ENCODE data around the gene ABHD3.
A peak's percentile ranks its signal among the peaks of the same experiment; 100 is the strongest.
"Not testable (repeated sequence)": the region's sequence is repeated elsewhere in the genome, so short reads cannot be mapped to it uniquely, and the experiment has no call there.

The ABHD3 gene

DNA sequence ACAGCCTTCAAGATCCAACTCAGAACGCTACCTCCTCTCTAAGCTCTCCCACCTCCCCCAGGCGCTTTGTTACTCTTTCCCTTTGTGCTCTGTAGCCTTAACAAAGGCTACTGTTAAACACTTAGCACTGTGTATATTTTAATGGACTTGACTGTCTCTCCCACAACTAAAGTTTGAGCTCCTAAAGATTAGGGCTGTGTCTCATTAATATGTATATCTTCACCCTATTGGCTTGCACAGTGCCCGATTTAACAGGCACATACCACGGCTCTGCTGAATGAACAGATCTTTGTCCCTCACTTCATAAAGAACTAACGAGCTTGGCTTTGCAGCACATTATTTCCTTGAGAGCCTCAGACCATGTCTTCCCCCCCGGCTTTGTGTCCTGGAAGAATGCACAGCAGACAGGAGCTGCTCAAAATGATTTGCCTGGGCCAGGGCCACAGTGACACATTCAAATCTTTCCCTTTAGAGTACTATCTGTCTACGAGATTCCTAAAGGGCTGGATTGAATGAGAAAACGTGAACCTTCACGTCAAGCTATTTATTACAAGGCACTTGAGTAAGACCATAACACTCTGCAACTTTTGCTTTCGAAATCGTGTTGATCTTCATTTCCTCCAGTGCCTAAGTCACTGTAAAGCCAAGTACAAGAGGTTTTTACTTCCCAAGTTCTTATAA, 22.1 kb downstream of the ABHD3 start:
- Histone ChIP-seq H3K9me2 (replicated peaks; ENCODE audit: low read depth, low read length) (no peaks in the 10 kb centered on the region), H2AFZ (ENCODE audit: low read length) (no peak overlapping the region), H3K4me2 (ENCODE audit: low read depth, low read length, poor library complexity, severe bottlenecking) (peak overlapping the region; percentile 28), H3K4me3 (ENCODE audit: low read length, poor library complexity, severe bottlenecking) (peak overlapping the region; percentile 47), H3K9ac (ENCODE audit: low read depth, low read length, poor library complexity, severe bottlenecking) (peak overlapping the region; percentile 37), H3K9me3 (ENCODE audit: insufficient read depth, low read depth, low read length) (no peaks in the 10 kb centered on the region), H3F3A (ENCODE audit: low read depth) (no peaks in the 10 kb centered on the region), H3K36me3 (ENCODE audit: insufficient read depth, low read length) (peaks cover 3% of the 10 kb centered on the region; the same call in 1 of the 2 replicates), H3K27me3 (ENCODE audit: insufficient read depth, low read length, poor library complexity, severe bottlenecking) (no peaks in the 10 kb centered on the region), H4K20me1 (ENCODE audit: insufficient read depth, low read length, poor library complexity, severe bottlenecking) (no peaks in the 10 kb centered on the region), H3K4me1 (ENCODE audit: insufficient read depth, low read length, poor library complexity, severe bottlenecking) (peaks cover 11% of the 10 kb centered on the region), H3K79me2 (ENCODE audit: insufficient read depth, low read length) (no peaks in the 10 kb centered on the region)
- no peak for TF ChIP-seq EZH2phosphoT487 (IDR thresholded peaks at IDR 0.05; ENCODE audit: borderline replicate concordance)
- no peak for TF ChIP-seq CTCF (conservative IDR thresholded peaks at IDR 0.05; ENCODE audit: low read length)

- H4K20me1 ChIP-seq (ENCODE audit: insufficient read depth, low read length, poor library complexity, severe bottlenecking), result no peaks in the 10 kb centered on the region
- no peak overlapping the region for H3K4me2 ChIP-seq (ENCODE audit: low read depth, low read length, poor library complexity, severe bottlenecking)
- H3K9ac ChIP-seq (ENCODE audit: low read depth, low read length, poor library complexity, severe bottlenecking), result no peak overlapping the region
- no peaks in the 10 kb centered on the region for H3F3A ChIP-seq (ENCODE audit: low read depth)
- H3K9me3 ChIP-seq (ENCODE audit: insufficient read depth, low read depth, low read length), result no peaks in the 10 kb centered on the region
- no peak overlapping the region for H2AFZ ChIP-seq (ENCODE audit: low read length)
- TF ChIP-seq CTCF (conservative IDR thresholded peaks at IDR 0.05; ENCODE audit: low read length) (no peak), EZH2phosphoT487 (IDR thresholded peaks at IDR 0.05; ENCODE audit: borderline replicate concordance) (no peak)
- no peaks in the 10 kb centered on the region for H3K27me3 ChIP-seq (ENCODE audit: insufficient read depth, low read length, poor library complexity, severe bottlenecking)
- H3K9me2 ChIP-seq (replicated peaks; ENCODE audit: low read depth, low read length), result no peaks in the 10 kb centered on the region
- H3K36me3 ChIP-seq (ENCODE audit: insufficient read depth, low read length), result 0 out of 2 replicates have a peak, but pooled peaks cover 3% of the 10 kb centered on the region
- no peak overlapping the region for H3K4me3 ChIP-seq (ENCODE audit: low read length, poor library complexity, severe bottlenecking)
- H3K79me2 ChIP-seq (ENCODE audit: insufficient read depth, low read length), result no peaks in the 10 kb centered on the region
- peaks cover 11% of the 10 kb centered on the region for H3K4me1 ChIP-seq (ENCODE audit: insufficient read depth, low read length, poor library complexity, severe bottlenecking)
Observed at GRCh38 chr18:21680161-21680560, 24.4 kb downstream of the ABHD3 start.

DNA sequence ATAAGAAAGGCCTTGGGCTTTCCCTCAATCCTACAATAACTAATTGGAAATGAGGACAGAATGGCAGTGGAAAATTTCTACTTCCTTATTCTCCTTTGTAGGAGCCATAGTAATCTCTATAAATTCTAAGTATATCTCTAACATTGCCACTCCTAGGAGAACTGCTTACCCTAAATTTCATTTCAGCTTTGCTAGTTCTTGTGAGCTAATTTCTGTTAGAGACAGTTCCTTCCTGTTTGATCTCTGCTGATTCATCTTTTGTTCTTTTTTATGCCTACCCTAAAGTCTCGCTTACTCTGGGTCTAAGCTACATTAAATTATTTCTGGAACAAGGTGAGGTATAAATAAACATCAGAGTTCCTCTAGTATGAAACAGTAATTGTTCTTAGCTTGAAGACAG, 25.7 kb downstream of the ABHD3 start:
- Histone ChIP-seq H3F3A (ENCODE audit: low read depth) (no peaks in the 10 kb centered on the region), H3K4me3 (ENCODE audit: low read length, poor library complexity, severe bottlenecking) (peak overlapping the region; percentile 47), H3K27me3 (ENCODE audit: insufficient read depth, low read length, poor library complexity, severe bottlenecking) (no peaks in the 10 kb centered on the region), H3K4me2 (ENCODE audit: low read depth, low read length, poor library complexity, severe bottlenecking) (peak overlapping the region; percentile 64), H4K20me1 (ENCODE audit: insufficient read depth, low read length, poor library complexity, severe bottlenecking) (no peaks in the 10 kb centered on the region), H3K9ac (ENCODE audit: low read depth, low read length, poor library complexity, severe bottlenecking) (peak overlapping the region; percentile 53), H3K79me2 (ENCODE audit: insufficient read depth, low read length) (no peaks in the 10 kb centered on the region), H3K36me3 (ENCODE audit: insufficient read depth, low read length) (no peaks in the 10 kb centered on the region), H3K4me1 (ENCODE audit: insufficient read depth, low read length, poor library complexity, severe bottlenecking) (peaks cover 11% of the 10 kb centered on the region), H3K9me3 (ENCODE audit: insufficient read depth, low read depth, low read length) (no peaks in the 10 kb centered on the region), H2AFZ (ENCODE audit: low read length) (peak overlapping the region; percentile 49), H3K9me2 (replicated peaks; ENCODE audit: low read depth, low read length) (no peaks in the 10 kb centered on the region)
- TF ChIP-seq EZH2phosphoT487 (IDR thresholded peaks at IDR 0.05; ENCODE audit: borderline replicate concordance) (no peak), CTCF (conservative IDR thresholded peaks at IDR 0.05; ENCODE audit: low read length) (no peak)

DNA sequence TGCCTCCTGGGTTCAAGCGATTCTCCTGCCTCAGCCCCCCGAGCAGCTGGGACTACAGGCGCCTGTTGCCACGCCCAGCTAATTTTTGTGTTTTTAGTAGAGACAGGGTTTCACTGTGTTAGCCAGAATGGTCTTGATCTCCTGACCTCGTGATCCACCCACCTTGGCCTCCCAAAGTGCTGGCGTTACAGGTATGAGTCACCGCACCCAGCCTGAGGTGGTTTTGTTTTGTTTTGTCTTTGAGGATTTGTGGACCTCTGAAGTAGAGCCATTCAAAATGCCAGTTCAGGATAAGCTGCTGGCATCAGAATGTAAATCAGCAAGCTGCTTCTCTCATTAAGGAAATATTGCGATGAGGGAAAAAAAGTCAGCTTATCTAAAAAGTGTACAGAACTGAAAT, 29.2 kb downstream of the ABHD3 start:
- not testable (repeated sequence) for H3K36me3 ChIP-seq (ENCODE audit: insufficient read depth, low read length); H3K27me3 ChIP-seq (ENCODE audit: insufficient read depth, low read length, poor library complexity, severe bottlenecking); H3K9me3 ChIP-seq (ENCODE audit: insufficient read depth, low read depth, low read length); H3K4me2 ChIP-seq (ENCODE audit: low read depth, low read length, poor library complexity, severe bottlenecking); H4K20me1 ChIP-seq (ENCODE audit: insufficient read depth, low read length, poor library complexity, severe bottlenecking); H3K9me2 ChIP-seq (replicated peaks; ENCODE audit: low read depth, low read length); H3K9ac ChIP-seq (ENCODE audit: low read depth, low read length, poor library complexity, severe bottlenecking); H3K4me3 ChIP-seq (ENCODE audit: low read length, poor library complexity, severe bottlenecking); H3K79me2 ChIP-seq (ENCODE audit: insufficient read depth, low read length); H3F3A ChIP-seq (ENCODE audit: low read depth); H2AFZ ChIP-seq (ENCODE audit: low read length)
- peaks cover 11% of the 10 kb centered on the region for H3K4me1 ChIP-seq (ENCODE audit: insufficient read depth, low read length, poor library complexity, severe bottlenecking)
